ENCODE measurements around the gene BDKRB1. TPM values are rescaled to one million over a fixed set of nuclear protein-coding genes. Genes with fewer than 3 reads are reported as not detected.
A peak's percentile ranks its signal among the peaks of the same experiment; 100 is the strongest.

BDKRB1 gene
- total RNA-seq, 2 donors from 2014 or later, result 3.2 to 5.5 TPM

DNA sequence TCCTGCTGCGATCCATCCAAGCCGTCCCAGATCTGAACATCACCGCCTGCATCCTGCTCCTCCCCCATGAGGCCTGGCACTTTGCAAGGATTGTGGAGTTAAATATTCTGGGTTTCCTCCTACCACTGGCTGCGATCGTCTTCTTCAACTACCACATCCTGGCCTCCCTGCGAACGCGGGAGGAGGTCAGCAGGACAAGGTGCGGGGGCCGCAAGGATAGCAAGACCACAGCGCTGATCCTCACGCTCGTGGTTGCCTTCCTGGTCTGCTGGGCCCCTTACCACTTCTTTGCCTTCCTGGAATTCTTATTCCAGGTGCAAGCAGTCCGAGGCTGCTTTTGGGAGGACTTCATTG, 8.2 kb downstream of the BDKRB1 start:
- Histone ChIP-seq H3K27ac (no peak overlapping the region), H3K4me1 (no peaks in the 10 kb centered on the region), H3K36me3 (no peaks in the 10 kb centered on the region), H3K27me3 (no peaks in the 10 kb centered on the region), H3K4me3 (no peak overlapping the region), H3K9ac (ENCODE audit: low read depth in 2 of 2, low read length in 2 of 2) (no peak overlapping the region), H3K9me3 (no peaks in the 10 kb centered on the region)
- TF ChIP-seq, protein P1, sequence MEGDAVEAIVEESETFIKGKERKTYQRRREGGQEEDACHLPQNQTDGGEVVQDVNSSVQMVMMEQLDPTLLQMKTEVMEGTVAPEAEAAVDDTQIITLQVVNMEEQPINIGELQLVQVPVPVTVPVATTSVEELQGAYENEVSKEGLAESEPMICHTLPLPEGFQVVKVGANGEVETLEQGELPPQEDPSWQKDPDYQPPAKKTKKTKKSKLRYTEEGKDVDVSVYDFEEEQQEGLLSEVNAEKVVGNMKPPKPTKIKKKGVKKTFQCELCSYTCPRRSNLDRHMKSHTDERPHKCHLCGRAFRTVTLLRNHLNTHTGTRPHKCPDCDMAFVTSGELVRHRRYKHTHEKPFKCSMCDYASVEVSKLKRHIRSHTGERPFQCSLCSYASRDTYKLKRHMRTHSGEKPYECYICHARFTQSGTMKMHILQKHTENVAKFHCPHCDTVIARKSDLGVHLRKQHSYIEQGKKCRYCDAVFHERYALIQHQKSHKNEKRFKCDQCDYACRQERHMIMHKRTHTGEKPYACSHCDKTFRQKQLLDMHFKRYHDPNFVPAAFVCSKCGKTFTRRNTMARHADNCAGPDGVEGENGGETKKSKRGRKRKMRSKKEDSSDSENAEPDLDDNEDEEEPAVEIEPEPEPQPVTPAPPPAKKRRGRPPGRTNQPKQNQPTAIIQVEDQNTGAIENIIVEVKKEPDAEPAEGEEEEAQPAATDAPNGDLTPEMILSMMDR (IDR thresholded peaks at IDR 0.05), result no peak
- DNase-seq, result no peak
- intact Hi-C loops (cut with DNase I), result no loop called here

DNA sequence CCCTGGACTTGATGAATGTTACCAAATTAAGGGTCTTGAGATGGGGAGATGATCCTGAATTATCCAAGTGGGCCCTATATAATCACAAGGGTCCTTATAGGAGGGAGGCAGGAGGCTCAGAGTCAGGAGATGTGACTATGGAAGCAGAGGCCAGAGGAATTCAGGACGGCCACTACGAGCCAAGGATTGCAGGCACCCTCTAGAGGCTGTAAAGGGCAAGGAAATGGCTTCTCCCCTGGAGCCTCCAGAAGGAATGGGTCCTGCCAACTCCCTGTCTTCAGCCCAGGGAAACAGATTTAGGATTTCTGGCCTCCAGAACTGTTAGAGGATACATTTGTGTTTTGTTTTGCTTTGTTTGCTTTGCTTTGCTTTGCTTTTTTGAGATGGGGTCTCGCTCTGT, 8.8 kb downstream of the BDKRB1 start:
- no peak for DNase-seq
- no peak overlapping the region for H3K4me3 ChIP-seq
- intact Hi-C loops (cut with DNase I), result no loop called here
- no peaks in the 10 kb centered on the region for H3K36me3 ChIP-seq
- no peaks in the 10 kb centered on the region for H3K27me3 ChIP-seq
- TF ChIP-seq, protein P1 (IDR thresholded peaks at IDR 0.05), result peak; percentile 19
- no peaks in the 10 kb centered on the region for H3K4me1 ChIP-seq
- no peak overlapping the region for H3K9ac ChIP-seq (ENCODE audit: low read depth in 2 of 2, low read length in 2 of 2)
- no peak overlapping the region for H3K27ac ChIP-seq
- H3K9me3 ChIP-seq, result no peaks in the 10 kb centered on the region

DNA sequence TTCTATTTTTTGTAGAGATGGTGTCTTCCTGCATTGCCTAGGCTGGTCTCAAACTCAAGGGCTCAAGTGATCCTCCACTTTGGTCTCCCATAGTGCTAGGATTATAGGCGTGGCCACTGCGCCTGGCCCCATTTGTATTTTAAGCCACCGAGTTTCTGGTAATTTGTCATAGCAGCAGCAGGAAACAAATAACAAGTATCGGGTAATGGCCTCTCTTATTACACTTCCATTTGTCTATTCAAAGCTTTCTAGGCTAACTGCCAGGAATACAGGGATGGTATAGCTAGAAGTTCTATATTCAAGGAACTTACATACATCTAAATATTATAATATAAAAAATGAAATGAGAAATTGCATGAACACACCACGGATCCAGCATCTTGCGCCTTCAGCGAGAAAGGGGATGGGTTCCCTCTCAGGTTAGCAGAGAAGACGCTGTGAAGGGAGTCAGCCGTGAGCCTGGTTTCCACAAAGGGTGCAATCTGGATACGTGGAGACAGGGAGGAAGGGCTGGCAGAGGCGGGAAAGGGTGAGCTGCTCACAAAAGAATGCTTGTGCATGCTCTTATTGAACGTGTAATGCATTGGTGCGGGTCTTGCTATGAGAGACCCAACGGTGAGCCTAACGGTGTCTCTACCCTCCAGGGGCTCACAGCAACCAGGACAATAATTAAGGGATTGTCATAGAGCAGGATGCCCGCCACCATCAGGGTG, 9.5 kb downstream of the BDKRB1 start:
- Histone ChIP-seq H3K36me3 (no peaks in the 10 kb centered on the region), H3K27ac (no peak overlapping the region), H3K4me3 (no peak overlapping the region), H3K9ac (ENCODE audit: low read depth in 2 of 2, low read length in 2 of 2) (no peak overlapping the region), H3K9me3 (no peaks in the 10 kb centered on the region), H3K27me3 (no peaks in the 10 kb centered on the region), H3K4me1 (no peaks in the 10 kb centered on the region)
- no peak for DNase-seq
- TF ChIP-seq, protein P1 (IDR thresholded peaks at IDR 0.05), result no peak
- intact Hi-C loops (cut with DNase I), result no loop called here

DNA sequence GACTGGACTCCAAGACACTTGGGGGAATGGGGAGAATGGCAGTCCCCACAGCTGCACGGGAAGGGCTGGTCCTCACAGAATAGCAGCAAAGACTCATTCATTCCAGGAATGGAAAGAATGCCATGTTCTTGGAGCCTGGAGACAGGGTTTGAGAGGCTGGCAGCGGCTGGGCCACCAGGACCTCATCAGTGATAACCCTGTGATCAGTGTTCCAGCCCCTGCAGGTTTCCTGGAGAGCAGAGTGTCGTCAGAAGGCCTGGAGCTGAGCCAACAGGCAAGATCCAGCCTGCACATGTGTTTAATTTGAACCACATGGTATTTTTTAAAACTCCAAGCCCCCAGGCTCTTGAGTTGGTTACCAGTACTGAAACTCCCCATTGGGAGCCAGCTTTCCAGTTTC, 11.3 kb downstream of the BDKRB1 start:
- no peak overlapping the region for H3K27ac ChIP-seq
- H3K27me3 ChIP-seq, result no peaks in the 10 kb centered on the region
- H3K4me3 ChIP-seq, result no peak overlapping the region
- H3K9ac ChIP-seq (ENCODE audit: low read depth in 2 of 2, low read length in 2 of 2), result no peak overlapping the region
- no peak for DNase-seq
- no peaks in the 10 kb centered on the region for H3K36me3 ChIP-seq
- intact Hi-C loops (cut with DNase I), result no loop called here
- H3K4me1 ChIP-seq, result no peaks in the 10 kb centered on the region
- H3K9me3 ChIP-seq, result no peaks in the 10 kb centered on the region
- TF ChIP-seq, protein P1 (IDR thresholded peaks at IDR 0.05), result no peak

DNA sequence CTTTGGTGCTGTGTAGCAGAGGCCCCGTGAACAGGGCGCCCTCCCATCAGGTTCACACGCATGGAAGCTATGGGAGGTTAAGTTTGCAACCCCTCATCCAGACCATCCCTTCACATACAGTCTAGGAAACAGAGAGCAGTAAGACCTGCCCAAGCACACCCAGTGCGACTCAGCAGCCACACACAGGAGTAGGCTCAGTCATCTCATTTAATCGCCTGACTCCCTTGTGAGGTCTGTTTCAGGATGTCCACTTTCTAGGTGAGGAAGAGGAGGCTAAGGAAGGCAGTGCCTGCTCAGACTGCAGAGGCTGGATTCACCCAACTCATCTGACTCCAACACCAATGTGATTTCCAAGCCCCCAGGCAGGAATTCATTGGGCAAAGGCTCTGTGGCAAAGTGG, 11.9 kb downstream of the BDKRB1 start:
- Histone ChIP-seq H3K27me3 (no peaks in the 10 kb centered on the region), H3K27ac (no peak overlapping the region), H3K9ac (ENCODE audit: low read depth in 2 of 2, low read length in 2 of 2) (no peak overlapping the region), H3K9me3 (no peaks in the 10 kb centered on the region), H3K4me3 (no peak overlapping the region), H3K36me3 (no peaks in the 10 kb centered on the region), H3K4me1 (no peaks in the 10 kb centered on the region)
- intact Hi-C loops (cut with DNase I), result no loop called here
- TF ChIP-seq, protein P1 (IDR thresholded peaks at IDR 0.05), result no peak
- no peak for DNase-seq
